ENCODE data around the gene COL25A1.

The COL25A1 gene

DNA sequence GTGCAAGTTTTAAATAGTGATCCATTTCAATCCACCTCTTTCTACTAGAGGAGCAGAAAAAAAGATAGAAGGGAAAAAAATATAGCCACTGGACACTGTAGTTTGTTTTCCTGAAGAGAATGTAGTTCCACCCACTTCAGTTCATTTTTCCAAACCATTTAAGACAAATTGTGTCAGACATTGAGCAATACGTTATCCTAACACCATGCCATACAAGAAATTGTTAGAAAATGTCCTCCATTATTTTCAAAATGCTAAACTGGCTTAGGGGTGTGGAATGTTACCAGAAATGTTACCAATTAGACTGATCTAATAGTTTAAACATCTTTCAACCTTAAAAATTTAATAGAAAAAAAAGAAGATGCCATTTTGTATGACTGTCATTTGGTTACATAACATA, 491.0 kb downstream of the COL25A1 start:
- no peak for DNase-seq (ENCODE audit: low read depth)

DNA sequence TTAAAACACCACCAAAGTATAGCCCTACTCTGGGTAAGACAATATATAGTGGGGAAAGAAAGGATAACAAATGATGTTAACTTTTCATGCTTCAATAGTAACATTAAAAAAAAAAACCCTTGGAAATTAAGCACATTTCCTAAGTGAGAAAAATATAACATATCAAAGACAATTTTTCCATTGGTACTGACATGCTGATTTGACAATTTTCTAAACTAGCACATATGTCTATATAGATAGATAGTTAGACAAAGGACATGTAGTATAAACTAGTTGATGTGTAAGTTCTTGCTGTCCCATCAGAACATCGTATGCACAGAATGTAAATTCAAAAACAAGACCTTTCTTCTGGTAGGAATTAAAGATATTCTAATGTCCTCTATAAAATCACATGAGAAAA, 492.4 kb downstream of the COL25A1 start:
- no peak for DNase-seq (ENCODE audit: low read depth)

DNA sequence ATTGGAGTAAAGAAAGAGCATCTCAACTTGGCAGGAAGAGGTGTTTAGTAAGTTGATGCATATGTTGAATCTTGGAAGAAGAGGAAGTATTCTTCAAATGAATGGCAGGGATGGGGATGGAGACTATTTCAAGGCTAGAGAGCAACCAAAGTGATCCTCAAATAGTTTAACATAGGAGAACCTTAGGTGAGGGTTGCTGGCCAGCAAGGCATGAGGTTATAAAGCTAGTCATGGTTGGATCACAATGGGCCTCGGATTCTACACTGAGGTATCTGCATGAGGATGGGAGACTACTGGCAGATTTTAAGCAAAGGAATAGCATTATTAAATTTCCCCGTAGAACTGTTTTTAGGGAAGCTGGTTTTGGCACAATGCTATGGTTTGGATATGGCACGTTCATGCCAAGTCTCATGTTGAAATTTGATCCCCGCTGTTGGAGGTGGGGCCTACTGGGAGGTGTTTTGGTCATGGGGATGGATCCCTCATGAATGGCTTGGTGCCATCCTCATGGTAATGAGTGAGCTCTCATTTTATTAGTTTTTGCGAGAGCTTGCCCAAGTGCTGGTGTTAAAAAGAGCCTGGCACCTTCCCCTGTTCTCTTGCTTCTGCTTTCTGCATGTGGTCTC, 497.7 kb downstream of the COL25A1 start:
- no peak for DNase-seq (ENCODE audit: low read depth)

DNA sequence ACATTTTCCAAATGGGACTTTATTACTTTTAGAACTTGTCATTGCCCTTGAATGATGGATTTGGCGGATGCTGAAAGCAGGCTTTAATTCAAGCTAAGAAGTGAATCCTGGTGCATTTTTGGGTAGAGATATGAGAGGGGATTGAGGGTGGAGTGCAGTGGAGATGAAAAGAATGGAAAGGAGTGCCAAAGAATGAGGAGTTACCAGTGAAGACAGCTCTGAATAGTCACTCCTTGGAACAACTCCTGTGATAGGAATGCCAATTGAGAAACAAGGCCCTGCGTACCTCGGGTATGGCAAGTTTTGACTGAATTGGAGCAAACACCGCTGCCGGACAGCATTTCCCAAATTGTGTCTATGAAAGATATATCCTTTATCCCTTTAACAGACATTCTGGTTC, 503.2 kb downstream of the COL25A1 start:
- DNase-seq (ENCODE audit: low read depth), result no peak

DNA sequence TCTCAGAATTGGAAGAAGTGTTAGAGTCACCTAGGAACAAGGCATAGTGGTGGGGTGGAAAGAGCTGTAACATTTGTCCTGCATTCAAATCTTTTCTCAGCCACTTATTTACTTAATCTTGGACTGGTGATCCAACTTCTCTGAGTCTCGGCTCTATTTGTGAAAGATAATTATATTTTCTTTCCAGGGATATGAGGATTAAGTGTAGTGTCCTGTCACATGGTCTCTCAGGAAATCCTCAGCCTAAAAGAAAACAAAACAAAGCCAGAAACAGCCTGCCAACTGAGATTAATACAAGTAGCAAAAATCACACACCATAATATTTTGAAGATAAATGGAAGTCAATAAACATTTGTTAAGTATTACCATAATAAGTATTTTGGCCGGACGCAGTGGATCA, 506.3 kb downstream of the COL25A1 start:
- DNase-seq (ENCODE audit: low read depth), result no peak

DNA sequence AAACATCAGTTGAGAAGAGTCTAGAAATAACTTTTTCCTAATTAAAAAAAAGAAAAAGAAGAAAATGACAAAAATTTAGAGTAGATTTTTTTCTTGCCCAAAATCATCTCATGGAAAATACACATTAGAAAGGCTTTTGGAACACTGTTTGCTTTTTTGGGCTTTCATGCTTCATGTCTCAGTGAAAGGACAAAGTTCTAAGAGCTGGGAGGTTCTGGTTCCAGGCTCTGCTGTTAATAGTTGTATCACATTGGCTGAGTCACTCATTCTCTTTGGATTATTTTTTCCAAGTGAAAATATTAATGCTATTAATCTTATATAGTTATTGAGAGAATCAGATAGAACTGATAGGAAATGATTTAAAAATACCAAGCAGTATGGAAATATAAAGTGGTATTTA, 506.7 kb downstream of the COL25A1 start:
- no peak for DNase-seq (ENCODE audit: low read depth)

DNA sequence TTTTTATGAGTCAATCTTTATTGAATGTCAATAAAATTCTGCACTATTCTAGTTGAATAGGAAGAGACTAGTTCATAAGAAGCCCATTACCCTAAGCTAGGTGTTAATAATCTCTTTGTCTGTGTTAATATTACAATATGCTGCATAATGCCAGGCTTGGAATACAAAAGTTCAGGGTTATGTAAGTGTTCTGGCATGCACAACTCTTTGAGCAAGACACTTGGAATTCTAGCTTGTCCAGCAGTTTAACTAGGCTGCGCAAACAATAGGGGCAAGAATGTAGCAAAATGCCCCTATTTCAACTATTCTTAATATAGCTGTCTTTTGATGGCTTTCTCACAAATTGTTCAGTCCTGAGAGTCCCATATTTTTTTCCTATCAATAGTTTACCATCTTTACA, 508.3 kb downstream of the COL25A1 start:
- peak; percentile 6 for DNase-seq (ENCODE audit: low read depth)

DNA sequence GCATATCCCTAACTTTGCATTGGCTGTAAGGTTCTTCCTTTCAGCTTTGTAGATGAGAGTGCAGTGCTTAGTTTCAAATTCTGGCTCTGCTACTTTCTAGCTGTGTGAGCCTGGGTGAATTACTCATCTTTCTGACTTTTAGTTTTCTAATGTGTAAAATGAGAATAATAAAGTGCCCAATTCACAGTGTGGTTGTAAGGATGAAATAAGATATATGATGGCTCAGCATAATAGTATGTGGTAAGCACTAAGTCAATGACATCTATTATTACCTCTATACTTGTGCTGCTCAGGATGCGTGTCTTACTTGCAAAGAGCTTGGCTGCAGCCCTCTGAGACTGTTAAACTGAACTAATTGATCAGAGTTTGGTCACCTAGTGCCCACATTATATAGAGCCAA, 509.0 kb downstream of the COL25A1 start:
- DNase-seq (ENCODE audit: low read depth), result no peak

DNA sequence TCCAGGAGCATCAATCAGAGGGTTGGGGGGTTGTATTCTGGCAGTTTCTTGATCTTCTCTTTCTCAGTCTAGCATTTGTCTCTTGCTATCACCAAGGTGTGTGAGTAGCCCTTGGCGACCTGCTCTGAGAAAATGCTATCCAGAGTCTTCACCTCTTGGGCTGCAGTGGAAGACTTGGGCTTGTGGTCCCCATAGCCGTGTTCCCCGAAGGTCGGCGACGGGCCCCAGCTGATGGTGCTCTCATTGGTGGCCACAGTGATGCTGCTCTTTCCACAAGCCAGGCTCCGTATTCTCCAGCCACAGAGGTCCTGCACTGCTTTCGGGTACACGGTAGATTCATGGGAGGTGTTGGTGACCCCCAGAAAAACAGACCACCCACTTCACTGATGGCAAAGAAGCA, 513.7 kb downstream of the COL25A1 start:
- DNase-seq (ENCODE audit: low read depth), result no peak

DNA sequence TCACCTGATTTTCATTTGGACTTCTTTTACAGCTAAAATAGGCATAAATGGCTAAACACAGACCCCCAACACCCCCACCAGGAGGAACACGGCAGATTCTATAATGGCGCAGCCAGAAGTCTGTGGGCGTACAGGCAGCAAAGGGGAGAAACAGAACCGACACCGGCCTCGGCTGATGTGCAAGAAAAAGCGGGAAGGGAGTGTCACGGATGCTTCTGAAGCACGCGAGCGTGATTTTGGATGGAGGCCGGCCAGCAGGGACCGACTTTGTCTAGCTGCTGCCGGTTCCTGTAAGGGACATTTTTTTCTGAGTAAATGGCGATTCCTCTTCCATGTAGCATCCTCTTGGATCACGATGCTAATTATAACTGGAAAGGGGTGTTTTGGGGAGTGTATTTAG, 514.7 kb downstream of the COL25A1 start:
- DNase-seq (ENCODE audit: low read depth), result no peak

DNA sequence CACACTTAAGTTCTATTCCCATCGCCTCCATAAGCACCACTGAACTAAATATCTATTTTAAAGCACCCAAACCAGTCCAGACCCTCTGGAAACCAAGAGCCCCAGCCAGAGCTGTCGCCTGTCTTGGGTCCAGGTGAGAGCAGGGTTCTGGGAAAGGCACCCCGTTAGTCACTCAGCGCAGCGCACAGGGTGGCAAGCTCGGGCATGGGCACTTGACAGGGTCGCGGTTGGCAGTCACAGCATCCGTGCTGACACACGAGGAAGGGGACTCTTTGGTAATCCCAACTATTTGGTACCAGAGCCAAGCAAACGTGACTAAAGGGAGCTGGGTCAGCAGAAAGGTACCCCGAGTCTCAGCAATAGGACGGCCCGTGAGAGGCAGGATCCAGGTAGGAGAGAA, 515.4 kb downstream of the COL25A1 start:
- no peak for DNase-seq (ENCODE audit: low read depth)

DNA sequence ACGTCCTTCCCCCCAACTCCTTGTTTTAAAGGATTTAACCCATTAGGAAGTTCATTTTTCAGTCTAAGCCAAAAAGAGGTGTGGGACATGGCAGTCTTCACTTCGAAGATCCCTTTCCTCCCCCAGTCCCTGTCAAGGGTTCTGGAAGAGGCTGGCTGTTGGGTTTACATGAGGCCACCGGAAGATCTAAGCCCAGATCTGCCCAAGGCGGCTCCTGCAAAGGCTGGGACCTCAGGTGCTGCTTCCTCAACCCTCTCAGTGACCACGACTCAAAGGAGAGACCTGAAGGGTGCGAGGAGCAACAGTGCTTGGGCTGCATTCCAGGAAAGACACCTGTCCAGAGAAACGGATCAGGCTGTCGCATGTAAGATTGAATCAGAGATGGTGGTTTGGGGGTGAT, 516.1 kb downstream of the COL25A1 start:
- no peak for DNase-seq (ENCODE audit: low read depth)

DNA sequence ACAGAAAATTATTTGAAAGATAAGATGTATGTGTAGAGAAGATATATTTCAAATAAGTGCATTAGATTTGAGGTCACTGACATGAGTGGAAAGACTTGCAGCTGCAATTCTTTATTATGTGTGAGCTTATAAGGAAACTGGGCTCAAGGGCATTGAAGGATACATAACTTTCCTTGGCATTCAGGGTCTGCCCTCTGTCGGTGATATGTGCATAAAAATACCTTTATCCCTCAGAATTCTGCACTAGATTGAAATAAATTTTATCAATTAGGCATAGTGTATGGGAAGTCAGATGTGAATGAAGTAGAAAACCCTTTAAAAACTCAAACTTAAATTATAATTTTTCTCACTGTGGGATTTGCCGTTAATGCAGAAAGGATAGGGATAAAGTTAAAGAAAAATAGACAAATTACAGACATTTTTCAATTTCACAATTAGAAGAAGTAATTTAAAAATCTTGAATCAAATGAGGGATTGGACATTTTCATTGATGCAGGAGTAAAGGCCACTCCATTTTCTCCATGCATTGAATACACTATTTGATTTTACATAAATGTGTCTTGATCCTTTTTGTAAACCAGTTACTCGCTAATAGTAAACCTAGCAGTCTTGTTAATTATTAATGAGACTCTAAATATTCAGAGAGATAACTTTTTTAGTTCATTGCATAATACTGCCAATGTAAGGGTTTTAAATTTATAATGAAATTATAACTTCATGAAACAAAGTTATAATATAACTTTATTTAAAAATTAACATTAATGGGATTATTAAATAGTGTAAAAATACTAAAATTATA, 518.6 kb downstream of the COL25A1 start:
- DNase-seq (ENCODE audit: low read depth), result no peak

DNA sequence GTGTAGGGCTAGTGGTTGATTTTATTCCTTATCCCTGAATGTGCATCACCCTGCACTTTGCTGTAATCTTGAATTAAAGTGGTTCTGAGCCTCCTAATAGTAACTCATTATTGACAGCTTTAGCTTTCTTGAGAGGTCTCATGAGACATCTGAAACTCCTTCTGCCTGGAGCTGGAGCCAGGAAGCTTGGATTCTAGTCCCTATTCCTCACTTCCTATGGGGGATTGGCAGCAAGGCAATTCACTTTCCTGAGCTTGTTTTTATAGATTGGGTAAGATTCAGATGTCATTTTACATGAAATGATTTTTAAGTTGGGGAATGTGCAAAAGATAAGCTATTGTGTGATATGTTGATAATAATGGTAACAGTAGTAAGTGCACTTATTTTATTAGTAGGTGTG, 522.5 kb downstream of the COL25A1 start:
- no peak for DNase-seq (ENCODE audit: low read depth)

DNA sequence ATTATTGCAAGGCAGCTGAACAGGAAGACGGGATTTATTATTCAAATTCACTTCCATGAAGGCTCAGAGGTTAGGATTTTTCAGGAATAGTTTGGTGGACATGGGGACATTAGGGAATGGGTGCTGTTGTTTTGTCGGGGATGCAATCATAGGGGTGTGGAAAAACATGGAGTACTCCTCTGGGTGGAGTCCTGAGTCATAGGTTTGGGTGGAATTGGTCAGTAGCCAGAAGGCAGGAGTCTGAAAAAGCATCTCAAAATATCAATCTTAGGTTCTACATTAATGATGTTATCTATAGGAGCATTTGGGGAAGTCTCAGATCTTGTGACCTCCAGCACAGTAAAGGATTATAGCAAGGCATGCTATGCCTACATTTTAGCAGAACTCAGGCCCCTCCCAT, 525.1 kb downstream of the COL25A1 start:
- DNase-seq (ENCODE audit: low read depth), result no peak

DNA sequence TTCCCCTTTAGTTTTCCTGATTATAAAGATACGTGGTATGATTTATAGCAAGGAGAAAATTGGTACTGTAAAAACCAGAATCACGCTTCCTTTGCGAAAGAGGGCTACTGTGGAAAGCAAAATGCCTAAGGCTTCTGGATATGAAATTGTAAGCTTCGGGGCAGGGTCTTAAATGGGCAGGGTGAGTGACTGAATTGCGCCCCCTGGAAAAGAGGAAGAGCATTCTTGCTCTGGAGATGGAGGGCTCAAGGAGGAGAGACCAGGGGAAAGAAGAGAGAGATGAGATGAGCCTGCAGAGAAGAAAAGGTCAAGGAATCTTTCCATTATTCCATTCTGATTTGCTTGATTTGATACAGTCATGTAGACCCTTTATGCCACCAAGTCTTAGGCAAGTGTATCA, 526.5 kb downstream of the COL25A1 start:
- no peak for DNase-seq (ENCODE audit: low read depth)

DNA sequence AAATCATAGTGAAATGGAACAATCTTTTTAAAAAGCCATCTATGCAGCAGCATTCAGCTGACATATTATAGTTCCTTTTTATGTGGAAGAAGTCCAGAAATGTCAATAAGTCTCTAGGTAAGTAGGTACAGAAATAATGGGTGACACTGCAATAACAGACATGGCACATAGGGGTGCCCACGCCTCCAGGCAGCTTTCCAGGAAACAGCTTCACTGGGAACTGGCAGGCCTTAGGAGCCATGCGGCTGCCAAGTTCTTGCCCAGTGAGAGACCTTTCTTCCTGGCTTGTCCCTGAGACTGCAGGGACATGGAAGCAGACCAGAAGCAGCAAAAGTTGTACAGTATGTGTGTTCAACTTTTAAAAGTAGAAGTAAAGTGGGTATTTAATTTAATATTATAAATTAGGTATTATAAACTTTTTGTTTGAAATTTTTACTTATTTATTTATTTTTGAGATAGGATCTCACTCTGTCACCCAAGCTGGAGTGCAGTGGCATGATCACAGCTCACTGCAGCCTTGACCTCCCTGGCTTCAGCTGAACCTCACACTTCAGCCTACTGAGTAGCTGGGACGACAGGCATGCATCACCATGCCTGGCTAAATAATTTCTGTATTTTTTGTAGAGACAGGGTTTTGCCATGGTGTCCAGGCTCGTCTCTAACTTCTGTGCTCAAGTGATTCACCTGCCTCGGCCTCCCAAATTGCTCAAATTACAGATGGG, 527.5 kb downstream of the COL25A1 start:
- no peak for DNase-seq (ENCODE audit: low read depth)

DNA sequence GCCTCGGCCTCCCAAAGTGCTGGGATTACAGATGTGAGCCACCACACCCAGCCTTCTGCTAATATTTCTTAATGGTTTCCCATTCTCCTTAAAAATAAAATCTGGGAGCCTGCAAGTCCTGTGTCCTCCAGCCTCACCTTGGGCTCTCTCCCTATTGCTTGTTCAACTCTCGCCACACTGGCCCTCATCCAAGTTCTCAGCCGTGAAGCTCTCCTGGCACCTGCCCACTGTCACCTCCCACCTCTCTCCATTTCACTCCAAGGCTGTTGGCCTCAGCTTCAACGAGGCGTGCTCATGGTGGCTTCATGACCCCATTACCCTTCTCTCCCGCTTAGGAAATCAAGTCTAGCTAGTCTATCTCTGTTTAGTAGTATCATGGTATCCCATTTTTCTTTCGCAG, 530.1 kb downstream of the COL25A1 start:
- no peak for DNase-seq (ENCODE audit: low read depth)

DNA sequence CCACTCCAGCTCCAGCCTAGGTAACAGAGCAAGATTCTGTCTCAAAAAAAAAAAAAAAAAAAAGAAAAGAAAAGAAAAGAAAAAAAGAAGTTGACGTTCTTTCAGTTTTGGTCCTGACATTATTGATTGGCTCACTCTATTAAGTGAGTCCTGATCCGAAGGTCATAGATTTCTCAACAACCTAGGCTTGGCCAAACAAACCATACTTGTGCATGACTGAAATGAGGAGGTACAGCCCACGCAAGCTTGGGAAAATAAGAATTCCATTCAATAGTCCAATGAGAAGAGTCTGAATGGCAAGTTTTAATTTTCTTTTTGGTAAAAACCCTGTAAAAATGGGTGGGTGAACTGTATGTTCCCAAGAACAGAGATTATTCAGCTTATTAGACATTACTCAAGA, 536.4 kb downstream of the COL25A1 start:
- no peak for DNase-seq (ENCODE audit: low read depth)

DNA sequence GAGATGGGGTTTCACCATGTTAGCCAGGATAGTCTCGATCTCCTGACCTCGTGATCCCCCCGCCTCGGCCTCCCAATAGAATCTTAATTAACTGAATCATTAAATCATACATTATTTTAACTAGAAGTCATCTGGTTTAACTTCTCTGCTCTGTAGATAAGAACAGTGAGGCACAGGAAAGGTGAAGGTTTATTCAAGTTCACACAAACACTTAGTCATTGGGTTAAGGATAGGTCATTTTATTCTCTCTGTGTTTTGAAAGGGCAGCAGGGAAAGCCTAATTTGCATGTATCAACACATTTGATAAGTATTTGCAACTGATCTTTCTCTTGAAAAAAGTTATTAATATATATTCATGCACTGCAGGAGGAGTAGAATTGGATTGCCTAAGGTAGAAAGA, 538.5 kb downstream of the COL25A1 start:
- no peak for DNase-seq (ENCODE audit: low read depth)

DNA sequence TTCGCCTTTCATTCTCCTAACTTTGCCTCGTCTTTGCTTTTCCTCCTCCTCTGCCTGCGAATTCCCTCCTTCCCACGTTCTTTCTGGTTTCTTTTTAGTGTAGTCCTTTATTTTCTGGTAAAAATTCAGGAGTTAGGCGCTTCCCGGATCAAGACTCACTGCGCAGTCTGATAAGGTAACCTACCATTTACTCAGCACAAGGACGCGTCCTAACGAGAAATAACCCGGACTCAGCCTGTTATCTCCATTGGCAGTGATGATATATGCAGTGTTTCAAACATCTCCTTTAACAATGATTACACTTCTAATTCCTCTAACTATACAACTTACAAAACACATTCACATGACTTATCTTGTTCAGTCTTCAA, 539.2 kb downstream of the COL25A1 start:
- DNase-seq (ENCODE audit: low read depth), result no peak

DNA sequence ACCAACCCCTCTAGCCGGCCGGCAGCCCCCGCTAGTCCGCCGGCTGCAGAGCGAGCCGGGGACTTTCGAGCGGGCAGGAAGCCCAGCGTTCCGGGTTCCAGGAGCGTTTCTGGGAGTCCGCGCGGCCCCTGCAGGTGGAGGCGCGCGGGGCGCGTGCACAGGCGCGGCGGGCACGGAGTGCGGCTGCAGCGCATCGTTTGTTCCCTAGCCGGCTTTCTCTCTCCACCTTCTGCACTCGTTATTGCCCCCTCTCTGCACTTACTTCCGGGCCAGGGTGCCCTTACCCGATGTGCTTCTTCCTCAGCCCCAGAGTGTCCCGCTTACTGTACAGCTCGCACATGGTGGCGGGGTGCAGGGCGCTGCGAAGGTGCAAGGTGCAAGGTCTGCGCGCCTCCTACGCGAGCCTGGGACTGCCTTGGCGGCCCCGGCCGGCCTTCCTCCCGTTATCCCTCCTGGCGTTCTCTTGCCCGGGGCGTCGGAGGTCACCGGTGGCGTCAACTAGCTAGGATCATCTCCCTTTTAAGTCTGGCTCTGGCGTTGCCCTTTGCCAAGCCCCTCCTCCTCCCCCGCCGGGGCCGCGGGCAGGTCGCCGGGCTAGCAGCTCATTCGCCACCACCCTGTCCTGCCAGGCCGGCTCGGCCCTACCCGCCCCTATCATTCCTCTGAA, 539.8 kb downstream of the COL25A1 start, which contains the start of gene ETNPPL:
TSS of gene ETNPPL (minus strand) at position 495 of the 667 bp plus-strand sequence. CDS start at position 340, 155 bp downstream.
- peak; percentile 12 for DNase-seq (ENCODE audit: low read depth)
